Measurements from ENCODE around the gene ITGA6.

Gene ITGA6

DNA sequence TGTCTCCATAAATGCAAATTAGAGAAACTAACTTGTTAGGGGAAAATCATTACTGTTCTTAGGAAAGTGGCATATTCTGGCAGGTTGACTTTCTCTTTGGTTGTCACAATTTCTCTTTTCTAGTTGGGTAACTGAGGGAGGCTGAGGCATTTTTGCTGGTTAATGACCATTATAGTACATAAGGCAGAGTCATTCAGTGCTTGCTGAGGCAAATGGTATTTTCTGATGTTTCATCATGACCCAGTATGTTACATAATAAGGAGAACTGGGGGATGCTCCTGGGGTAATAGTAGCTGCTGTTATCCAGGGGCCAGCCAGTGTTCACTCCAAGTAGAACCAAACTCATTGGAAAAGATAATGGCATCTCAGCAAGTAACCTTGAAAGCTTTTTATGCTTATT, 62.3 kb downstream of the ITGA6 start:
- no peaks in the 10 kb centered on the region for H3K36me3 ChIP-seq (ENCODE audit: control insufficient read depth in 2 of 2, insufficient read depth in 2 of 2, low read length in 2 of 2)
- H3K27me3 ChIP-seq (ENCODE audit: control insufficient read depth in 1 of 2, insufficient read depth in 2 of 2, low read length in 2 of 2) = no peaks in the 10 kb centered on the region
- no peak overlapping the region for H3K9ac ChIP-seq (ENCODE audit: low read length in 2 of 2)
- no peak overlapping the region for H3K4me3 ChIP-seq (ENCODE audit: low read length in 2 of 2)
- no peaks in the 10 kb centered on the region for H3K4me1 ChIP-seq (ENCODE audit: control insufficient read depth, insufficient read depth, low read length)
- no peak overlapping the region for H3K27ac ChIP-seq (ENCODE audit: low read length)
- no peaks in the 10 kb centered on the region for H3K9me3 ChIP-seq (ENCODE audit: control insufficient read depth in 2 of 2, low read length in 2 of 2)

DNA sequence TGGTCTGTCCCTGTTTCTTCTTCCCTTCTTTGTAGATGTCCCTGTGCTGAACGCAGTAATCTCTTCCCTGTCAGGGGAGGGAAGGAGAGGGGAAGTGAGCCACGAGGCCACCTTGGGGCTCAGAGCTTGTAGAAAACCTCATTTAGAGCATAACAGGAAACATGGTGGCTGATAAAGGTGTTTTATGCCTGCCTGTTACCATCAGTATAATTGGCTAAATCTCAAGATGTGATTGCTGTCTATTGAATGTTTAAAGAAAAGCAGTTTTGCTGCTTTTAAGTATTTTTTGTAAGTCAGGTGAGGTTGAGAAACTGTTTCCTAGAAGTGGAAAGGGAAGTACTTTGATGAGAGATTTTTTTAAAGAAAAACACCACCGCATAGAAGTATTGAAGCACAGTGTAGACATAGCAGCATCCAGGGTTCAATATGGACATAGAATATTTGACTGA, 68.8 kb downstream of the ITGA6 start:
- Histone ChIP-seq H3K4me3 (ENCODE audit: low read length in 2 of 2) (no peak overlapping the region), H3K27me3 (ENCODE audit: control insufficient read depth in 1 of 2, insufficient read depth in 2 of 2, low read length in 2 of 2) (no peaks in the 10 kb centered on the region), H3K4me1 (ENCODE audit: control insufficient read depth, insufficient read depth, low read length) (no peaks in the 10 kb centered on the region), H3K9me3 (ENCODE audit: control insufficient read depth in 2 of 2, low read length in 2 of 2) (no peaks in the 10 kb centered on the region), H3K27ac (ENCODE audit: low read length) (no peak overlapping the region), H3K36me3 (ENCODE audit: control insufficient read depth in 2 of 2, insufficient read depth in 2 of 2, low read length in 2 of 2) (no peaks in the 10 kb centered on the region), H3K9ac (ENCODE audit: low read length in 2 of 2) (no peak overlapping the region)

GRCh38 chr2:172507199-172507598, 79.8 kb downstream of the ITGA6 start:
- Histone ChIP-seq H3K36me3 (ENCODE audit: control insufficient read depth in 2 of 2, insufficient read depth in 2 of 2, low read length in 2 of 2) (no peaks in the 10 kb centered on the region), H3K4me3 (ENCODE audit: low read length in 2 of 2) (no peak overlapping the region), H3K9me3 (ENCODE audit: control insufficient read depth in 2 of 2, low read length in 2 of 2) (peaks cover 0 to 6% of the 10 kb centered on the region in 2 donors), H3K4me1 (ENCODE audit: control insufficient read depth, insufficient read depth, low read length) (no peaks in the 10 kb centered on the region), H3K9ac (ENCODE audit: low read length in 2 of 2) (no peak overlapping the region), H3K27ac (ENCODE audit: low read length) (no peak overlapping the region), H3K27me3 (ENCODE audit: control insufficient read depth in 1 of 2, insufficient read depth in 2 of 2, low read length in 2 of 2) (no peaks in the 10 kb centered on the region)

DNA sequence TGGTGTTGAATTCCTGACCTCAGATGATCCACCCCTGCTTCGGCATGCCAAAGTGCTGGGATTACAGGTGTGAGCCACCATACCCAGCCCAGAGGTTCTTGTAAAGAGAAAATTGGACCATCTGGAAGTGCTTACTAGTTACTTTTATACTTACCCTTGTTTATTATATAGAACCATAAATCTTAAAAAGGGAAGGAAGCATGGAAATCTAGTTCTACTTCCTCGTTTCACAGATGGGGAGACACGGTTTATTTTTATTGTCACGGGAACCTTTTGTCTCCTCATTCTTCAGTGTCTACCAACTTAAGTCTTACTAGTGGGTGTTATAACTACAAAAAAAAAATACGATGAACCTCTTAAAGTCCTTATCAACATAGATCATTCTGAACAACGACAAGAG, 82.7 kb downstream of the ITGA6 start:
- no peak overlapping the region for H3K27ac ChIP-seq (ENCODE audit: low read length)
- H3K9ac ChIP-seq (ENCODE audit: low read length in 2 of 2) = no peak overlapping the region
- H3K36me3 ChIP-seq (ENCODE audit: control insufficient read depth in 2 of 2, insufficient read depth in 2 of 2, low read length in 2 of 2) = no peaks in the 10 kb centered on the region
- peaks cover 6 to 15% of the 10 kb centered on the region in 2 donors for H3K9me3 ChIP-seq (ENCODE audit: control insufficient read depth in 2 of 2, low read length in 2 of 2)
- no peaks in the 10 kb centered on the region for H3K27me3 ChIP-seq (ENCODE audit: control insufficient read depth in 1 of 2, insufficient read depth in 2 of 2, low read length in 2 of 2)
- no peaks in the 10 kb centered on the region for H3K4me1 ChIP-seq (ENCODE audit: control insufficient read depth, insufficient read depth, low read length)
- H3K4me3 ChIP-seq (ENCODE audit: low read length in 2 of 2) = no peak overlapping the region

- no peaks in the 10 kb centered on the region for H3K27me3 ChIP-seq (ENCODE audit: control insufficient read depth in 1 of 2, insufficient read depth in 2 of 2, low read length in 2 of 2)
- no peaks in the 10 kb centered on the region for H3K4me1 ChIP-seq (ENCODE audit: control insufficient read depth, insufficient read depth, low read length)
- peaks cover 6 to 15% of the 10 kb centered on the region in 2 donors for H3K9me3 ChIP-seq (ENCODE audit: control insufficient read depth in 2 of 2, low read length in 2 of 2)
- H3K27ac ChIP-seq (ENCODE audit: low read length) = no peak overlapping the region
- no peak overlapping the region for H3K9ac ChIP-seq (ENCODE audit: low read length in 2 of 2)
- H3K4me3 ChIP-seq (ENCODE audit: low read length in 2 of 2) = no peak overlapping the region
- H3K36me3 ChIP-seq (ENCODE audit: control insufficient read depth in 2 of 2, insufficient read depth in 2 of 2, low read length in 2 of 2) = no peaks in the 10 kb centered on the region
Measured at GRCh38 chr2:172510548-172510947, 83.2 kb downstream of the ITGA6 start.

DNA sequence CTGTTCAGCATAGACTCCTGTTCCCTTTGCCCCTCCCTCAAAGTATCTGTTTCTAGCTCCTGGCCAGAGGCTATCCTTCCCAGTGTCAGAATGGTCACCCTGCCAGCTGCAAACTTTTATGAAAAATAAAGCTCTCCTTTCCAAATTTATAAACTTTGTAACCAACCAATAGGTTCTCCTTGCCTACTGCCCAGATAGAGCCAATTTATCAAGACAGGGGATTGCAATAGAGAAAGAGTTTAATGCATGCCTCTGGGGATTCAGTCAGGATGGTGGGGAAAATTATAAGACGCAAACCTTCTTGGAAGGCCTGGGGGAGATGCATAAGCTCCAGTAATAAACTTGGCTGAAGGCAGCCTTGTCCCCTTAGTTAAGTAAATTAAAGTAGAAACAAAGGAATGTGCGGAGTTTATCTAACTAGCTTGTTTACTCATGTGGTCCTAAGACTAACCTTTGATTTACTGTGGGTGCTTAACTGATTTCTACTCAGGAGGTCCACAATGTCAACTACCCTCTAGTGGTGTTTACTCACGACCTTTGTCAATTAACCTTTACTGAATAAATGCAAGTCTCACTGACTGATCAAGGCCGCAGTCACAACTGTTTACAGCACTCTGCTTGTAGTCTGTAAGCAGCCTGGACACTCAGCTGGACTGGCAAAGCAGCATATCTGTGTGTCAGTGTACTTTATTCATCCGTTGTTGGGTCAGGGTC, 85.6 kb downstream of the ITGA6 start:
- H3K4me1 ChIP-seq (ENCODE audit: control insufficient read depth, insufficient read depth, low read length) = no peaks in the 10 kb centered on the region
- no peaks in the 10 kb centered on the region for H3K27me3 ChIP-seq (ENCODE audit: control insufficient read depth in 1 of 2, insufficient read depth in 2 of 2, low read length in 2 of 2)
- no peak overlapping the region for H3K27ac ChIP-seq (ENCODE audit: low read length)
- H3K36me3 ChIP-seq (ENCODE audit: control insufficient read depth in 2 of 2, insufficient read depth in 2 of 2, low read length in 2 of 2) = no peaks in the 10 kb centered on the region
- no peak overlapping the region for H3K4me3 ChIP-seq (ENCODE audit: low read length in 2 of 2)
- H3K9me3 ChIP-seq (ENCODE audit: control insufficient read depth in 2 of 2, low read length in 2 of 2) = peaks cover 6 to 15% of the 10 kb centered on the region in 2 donors
- H3K9ac ChIP-seq (ENCODE audit: low read length in 2 of 2) = no peak overlapping the region

DNA sequence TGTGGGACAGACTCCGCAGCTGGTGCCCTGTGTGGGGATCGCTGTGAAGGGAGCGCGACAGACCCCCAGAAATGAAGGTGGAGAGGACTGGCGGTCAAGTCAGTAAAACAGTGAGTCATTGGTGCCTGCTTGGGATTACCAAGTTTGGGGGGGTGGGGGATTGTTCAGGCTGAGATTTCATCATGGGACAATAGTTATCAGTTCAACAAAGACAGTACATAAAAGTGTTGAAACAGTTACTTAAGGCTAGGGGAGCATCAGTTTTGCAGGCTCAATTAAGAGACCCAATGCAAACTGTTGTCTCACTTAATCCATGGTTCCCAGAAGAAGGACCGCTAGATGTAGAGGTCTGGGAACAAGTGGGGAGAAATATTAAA, 86.1 kb downstream of the ITGA6 start:
- Histone ChIP-seq H3K4me3 (ENCODE audit: low read length in 2 of 2) (no peak overlapping the region), H3K36me3 (ENCODE audit: control insufficient read depth in 2 of 2, insufficient read depth in 2 of 2, low read length in 2 of 2) (no peaks in the 10 kb centered on the region), H3K27me3 (ENCODE audit: control insufficient read depth in 1 of 2, insufficient read depth in 2 of 2, low read length in 2 of 2) (no peaks in the 10 kb centered on the region), H3K27ac (ENCODE audit: low read length) (no peak overlapping the region), H3K4me1 (ENCODE audit: control insufficient read depth, insufficient read depth, low read length) (no peaks in the 10 kb centered on the region), H3K9ac (ENCODE audit: low read length in 2 of 2) (no peak overlapping the region), H3K9me3 (ENCODE audit: control insufficient read depth in 2 of 2, low read length in 2 of 2) (peaks cover 6 to 15% of the 10 kb centered on the region in 2 donors)

DNA sequence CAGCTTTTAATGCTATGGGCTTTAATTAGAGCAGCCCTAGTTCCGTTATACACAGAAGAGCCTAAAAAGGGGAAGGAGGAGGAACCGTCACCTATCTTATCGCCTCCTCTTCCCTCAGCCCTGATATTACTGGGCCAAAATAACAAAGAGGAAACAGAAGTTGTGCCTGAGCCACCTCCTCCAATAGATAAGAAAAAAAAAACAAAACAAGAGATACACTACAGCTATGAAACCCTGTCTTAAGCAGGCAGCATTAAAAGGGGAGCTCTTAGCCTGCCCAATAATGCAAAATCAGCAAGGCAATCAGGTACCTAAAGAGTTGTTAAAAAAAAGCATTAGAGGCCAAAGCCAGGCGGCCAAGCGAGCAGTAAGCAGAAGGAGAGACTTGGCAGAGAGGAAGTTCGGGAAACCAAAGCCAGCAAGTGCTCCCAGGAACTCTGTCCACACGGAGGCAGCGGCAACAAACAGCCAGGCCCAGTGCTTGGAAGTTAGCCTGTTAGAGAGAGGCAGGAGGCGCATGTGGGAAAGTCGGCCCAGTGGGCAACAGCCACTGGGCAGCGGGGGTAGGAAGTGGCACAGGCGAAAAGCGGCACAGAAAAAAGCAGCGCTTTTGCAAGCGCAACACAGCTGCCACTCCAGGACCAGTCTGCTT, 86.7 kb downstream of the ITGA6 start:
- no peak overlapping the region for H3K4me3 ChIP-seq (ENCODE audit: low read length in 2 of 2)
- H3K4me1 ChIP-seq (ENCODE audit: control insufficient read depth, insufficient read depth, low read length) = no peaks in the 10 kb centered on the region
- no peaks in the 10 kb centered on the region for H3K36me3 ChIP-seq (ENCODE audit: control insufficient read depth in 2 of 2, insufficient read depth in 2 of 2, low read length in 2 of 2)
- H3K27me3 ChIP-seq (ENCODE audit: control insufficient read depth in 1 of 2, insufficient read depth in 2 of 2, low read length in 2 of 2) = no peaks in the 10 kb centered on the region
- H3K9me3 ChIP-seq (ENCODE audit: control insufficient read depth in 2 of 2, low read length in 2 of 2) = peaks cover 6 to 15% of the 10 kb centered on the region in 2 donors
- H3K9ac ChIP-seq (ENCODE audit: low read length in 2 of 2) = no peak overlapping the region
- no peak overlapping the region for H3K27ac ChIP-seq (ENCODE audit: low read length)

DNA sequence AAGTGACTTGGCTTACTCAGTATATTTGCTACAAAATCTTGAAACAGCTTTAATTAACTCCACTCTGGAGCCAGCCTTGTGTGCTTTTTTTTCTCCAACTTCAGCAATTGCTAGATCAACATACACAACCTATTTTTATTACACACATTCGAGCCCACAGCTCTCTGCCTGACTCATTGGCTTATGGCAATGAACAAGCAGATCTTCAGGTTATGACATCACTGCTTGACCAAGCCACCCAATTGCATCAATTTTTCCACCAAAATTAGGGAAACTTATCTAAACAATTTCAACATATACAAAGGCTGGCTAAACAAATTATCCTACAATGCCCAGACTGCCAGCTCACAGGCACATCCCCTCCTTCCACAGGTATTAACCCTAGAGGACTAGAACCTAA, 88.9 kb downstream of the ITGA6 start:
- no peaks in the 10 kb centered on the region for H3K27me3 ChIP-seq (ENCODE audit: control insufficient read depth in 1 of 2, insufficient read depth in 2 of 2, low read length in 2 of 2)
- H3K9me3 ChIP-seq (ENCODE audit: control insufficient read depth in 2 of 2, low read length in 2 of 2) = peaks cover 6 to 11% of the 10 kb centered on the region in 2 donors
- no peak overlapping the region for H3K27ac ChIP-seq (ENCODE audit: low read length)
- H3K9ac ChIP-seq (ENCODE audit: low read length in 2 of 2) = no peak overlapping the region
- no peaks in the 10 kb centered on the region for H3K4me1 ChIP-seq (ENCODE audit: control insufficient read depth, insufficient read depth, low read length)
- no peak overlapping the region for H3K4me3 ChIP-seq (ENCODE audit: low read length in 2 of 2)
- no peaks in the 10 kb centered on the region for H3K36me3 ChIP-seq (ENCODE audit: control insufficient read depth in 2 of 2, insufficient read depth in 2 of 2, low read length in 2 of 2)

DNA sequence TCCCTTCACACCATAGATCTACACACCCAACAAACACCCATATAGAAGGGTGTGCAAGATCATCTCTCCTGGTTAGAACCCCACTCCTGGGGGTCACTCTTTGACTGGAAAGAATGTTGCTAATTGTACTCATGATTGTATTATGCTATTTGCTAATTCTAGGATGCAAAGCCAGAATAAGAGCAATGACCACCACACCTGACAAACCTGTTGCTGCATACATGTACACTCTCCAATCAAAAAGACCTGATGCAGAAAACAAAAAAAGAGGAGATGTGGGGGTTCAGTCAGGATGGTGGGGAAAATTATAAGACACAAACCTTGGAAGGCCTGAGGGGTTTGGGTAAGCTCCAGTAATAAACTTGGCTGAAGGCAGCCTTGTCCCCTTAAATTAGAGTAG, 91.6 kb downstream of the ITGA6 start:
- no peak overlapping the region for H3K27ac ChIP-seq (ENCODE audit: low read length)
- no peaks in the 10 kb centered on the region for H3K27me3 ChIP-seq (ENCODE audit: control insufficient read depth in 1 of 2, insufficient read depth in 2 of 2, low read length in 2 of 2)
- H3K4me3 ChIP-seq (ENCODE audit: low read length in 2 of 2) = no peak overlapping the region
- no peaks in the 10 kb centered on the region for H3K36me3 ChIP-seq (ENCODE audit: control insufficient read depth in 2 of 2, insufficient read depth in 2 of 2, low read length in 2 of 2)
- no peak overlapping the region for H3K9ac ChIP-seq (ENCODE audit: low read length in 2 of 2)
- no peaks in the 10 kb centered on the region for H3K4me1 ChIP-seq (ENCODE audit: control insufficient read depth, insufficient read depth, low read length)
- no peaks in the 10 kb centered on the region for H3K9me3 ChIP-seq (ENCODE audit: control insufficient read depth in 2 of 2, low read length in 2 of 2)

DNA sequence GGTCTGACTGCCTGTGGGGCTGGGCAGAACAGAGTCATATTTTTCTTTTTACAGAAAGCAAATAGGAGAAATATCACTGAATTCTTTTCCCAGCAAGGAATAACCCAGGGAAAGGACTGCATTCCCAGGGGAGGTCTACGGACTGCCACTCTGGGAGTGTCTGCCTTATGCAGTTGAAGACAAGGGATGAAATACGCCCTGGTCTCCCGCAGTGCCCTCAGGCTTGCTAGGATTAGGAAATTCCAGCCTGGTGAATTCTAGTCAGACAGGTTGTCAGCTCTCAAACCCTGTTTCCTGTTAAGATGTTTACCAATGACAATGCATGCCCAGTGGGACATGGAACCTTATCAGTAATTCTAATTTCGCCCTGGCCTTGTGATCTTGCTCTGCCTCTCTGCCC, 98.2 kb downstream of the ITGA6 start:
- H3K27me3 ChIP-seq (ENCODE audit: control insufficient read depth in 1 of 2, insufficient read depth in 2 of 2, low read length in 2 of 2) = no peaks in the 10 kb centered on the region
- H3K36me3 ChIP-seq (ENCODE audit: control insufficient read depth in 2 of 2, insufficient read depth in 2 of 2, low read length in 2 of 2) = no peaks in the 10 kb centered on the region
- no peak overlapping the region for H3K27ac ChIP-seq (ENCODE audit: low read length)
- no peak overlapping the region for H3K9ac ChIP-seq (ENCODE audit: low read length in 2 of 2)
- H3K4me1 ChIP-seq (ENCODE audit: control insufficient read depth, insufficient read depth, low read length) = no peaks in the 10 kb centered on the region
- H3K4me3 ChIP-seq (ENCODE audit: low read length in 2 of 2) = no peak overlapping the region
- H3K9me3 ChIP-seq (ENCODE audit: control insufficient read depth in 2 of 2, low read length in 2 of 2) = peaks cover 3 to 5% of the 10 kb centered on the region in 2 donors
